Measurements from ENCODE around the gene BRD8.
"Not testable (repeated sequence)": the region's sequence is repeated elsewhere in the genome, so short reads cannot be mapped to it uniquely, and the experiment has no call there.

BRD8 gene

DNA sequence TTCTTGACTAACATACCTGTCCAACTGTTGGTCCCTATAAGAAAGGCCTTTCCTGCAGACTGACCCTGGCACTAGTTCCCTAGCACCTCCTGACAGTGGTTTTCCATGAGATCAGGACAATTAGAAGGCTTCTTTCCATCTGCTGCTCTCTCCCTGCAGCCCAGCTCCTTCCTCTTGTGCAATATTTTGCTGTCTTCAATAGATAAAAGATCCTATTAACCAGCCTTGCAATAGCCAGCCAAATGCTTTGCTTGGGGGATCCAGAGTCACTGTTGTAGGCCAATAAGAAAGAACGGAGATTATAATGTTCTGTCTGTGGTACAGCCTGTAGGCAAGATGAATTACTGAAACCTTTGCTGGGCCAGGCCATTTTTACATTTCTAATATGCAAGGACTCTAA is 20.8 kb downstream of the BRD8 start:
- Histone ChIP-seq H3K9ac (ENCODE audit: low read length) (no peak overlapping the region), H3K27me3 (replicated peaks; ENCODE audit: control insufficient read depth, insufficient read depth, low read length) (no peaks in the 10 kb centered on the region), H3K4me1 (ENCODE audit: control insufficient read depth, insufficient read depth, low read length) (peaks cover 3% of the 10 kb centered on the region), H3K36me3 (ENCODE audit: control insufficient read depth, insufficient read depth, low read length, severe bottlenecking) (peaks cover 65% of the 10 kb centered on the region), H3K4me3 (ENCODE audit: low read length) (no peak overlapping the region), H3K9me3 (ENCODE audit: control insufficient read depth, low read length) (no peaks in the 10 kb centered on the region)
- DNase-seq (ENCODE audit: low read depth) = no peak

DNA sequence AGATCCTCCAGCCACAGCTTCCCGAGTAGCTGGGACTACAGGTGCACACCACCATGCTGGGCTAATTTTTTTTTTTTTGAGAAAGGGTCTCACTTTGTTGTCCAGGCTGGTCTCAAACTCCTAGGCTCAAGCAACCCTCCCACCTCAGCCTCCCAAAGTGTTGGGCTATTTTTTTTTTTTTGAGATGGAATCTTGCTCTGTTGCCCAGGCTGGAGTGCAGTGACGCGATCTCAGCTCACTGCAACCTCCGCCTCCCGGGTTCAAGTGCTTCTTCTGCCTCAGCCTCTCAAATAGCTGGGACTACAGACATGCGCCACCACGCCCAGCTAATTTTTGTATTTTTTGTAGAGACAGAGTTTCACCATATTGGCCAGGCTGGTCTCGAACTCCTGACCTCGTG is 22.5 kb downstream of the BRD8 start:
- H3K9ac ChIP-seq (ENCODE audit: low read length); H3K4me3 ChIP-seq (ENCODE audit: low read length); H3K27me3 ChIP-seq (replicated peaks; ENCODE audit: control insufficient read depth, insufficient read depth, low read length); DNase-seq (ENCODE audit: low read depth); H3K4me1 ChIP-seq (ENCODE audit: control insufficient read depth, insufficient read depth, low read length); H3K9me3 ChIP-seq (ENCODE audit: control insufficient read depth, low read length): not testable (repeated sequence)
- H3K36me3 ChIP-seq (ENCODE audit: control insufficient read depth, insufficient read depth, low read length, severe bottlenecking) = peaks cover 48% of the 10 kb centered on the region

DNA sequence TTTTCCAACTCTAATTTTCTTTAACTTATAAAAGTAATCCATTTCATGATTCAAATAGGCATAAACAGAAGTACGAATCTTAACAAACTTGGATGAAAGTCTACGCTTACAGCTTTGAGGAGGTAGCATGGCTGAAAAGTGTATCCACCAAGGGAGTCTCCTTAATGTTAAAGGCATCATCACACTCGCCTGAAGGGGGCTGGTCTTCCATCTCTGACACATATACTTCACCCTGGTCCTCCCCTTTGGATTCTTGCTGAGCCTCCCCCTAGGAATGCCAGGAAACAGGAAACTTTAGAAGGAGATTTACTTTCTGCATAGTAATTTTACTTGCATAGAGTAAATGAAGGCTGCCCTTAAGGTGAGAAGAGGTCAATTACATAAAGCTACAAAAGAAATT is 28.9 kb downstream of the BRD8 start:
- H3K9ac ChIP-seq (ENCODE audit: low read length) = no peak overlapping the region
- no peak overlapping the region for H3K4me3 ChIP-seq (ENCODE audit: low read length)
- H3K27me3 ChIP-seq (replicated peaks; ENCODE audit: control insufficient read depth, insufficient read depth, low read length) = no peaks in the 10 kb centered on the region
- no peaks in the 10 kb centered on the region for H3K36me3 ChIP-seq (ENCODE audit: control insufficient read depth, insufficient read depth, low read length, severe bottlenecking)
- DNase-seq (ENCODE audit: low read depth) = no peak
- H3K9me3 ChIP-seq (ENCODE audit: control insufficient read depth, low read length) = no peaks in the 10 kb centered on the region
- peaks cover 6% of the 10 kb centered on the region for H3K4me1 ChIP-seq (ENCODE audit: control insufficient read depth, insufficient read depth, low read length)

DNA sequence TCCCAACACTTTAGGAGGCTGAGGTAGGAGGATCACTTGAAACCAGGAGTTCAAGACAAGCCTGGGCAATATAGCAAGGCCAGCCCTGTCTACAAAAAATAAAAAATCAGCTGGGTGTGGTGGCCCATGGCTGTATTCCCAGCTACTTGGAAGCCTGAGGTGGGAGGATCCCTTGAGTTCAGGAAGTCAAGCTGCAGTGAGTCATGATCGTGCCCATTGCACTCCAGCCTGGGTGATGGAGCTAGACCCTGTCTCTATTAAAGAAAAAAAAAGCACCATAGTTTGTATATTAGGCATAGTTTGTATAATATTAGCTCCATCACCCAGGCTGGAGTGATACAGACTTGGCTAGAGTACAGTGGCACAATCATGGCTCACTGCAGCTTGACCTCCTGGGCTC is 29.6 kb downstream of the BRD8 start:
- DNase-seq (ENCODE audit: low read depth) = peak; percentile 45
- H3K36me3 ChIP-seq (ENCODE audit: control insufficient read depth, insufficient read depth, low read length, severe bottlenecking) = no peaks in the 10 kb centered on the region
- no peaks in the 10 kb centered on the region for H3K9me3 ChIP-seq (ENCODE audit: control insufficient read depth, low read length)
- no peaks in the 10 kb centered on the region for H3K27me3 ChIP-seq (replicated peaks; ENCODE audit: control insufficient read depth, insufficient read depth, low read length)
- no peak overlapping the region for H3K4me3 ChIP-seq (ENCODE audit: low read length)
- no peak overlapping the region for H3K9ac ChIP-seq (ENCODE audit: low read length)
- peaks cover 6% of the 10 kb centered on the region for H3K4me1 ChIP-seq (ENCODE audit: control insufficient read depth, insufficient read depth, low read length)

DNA sequence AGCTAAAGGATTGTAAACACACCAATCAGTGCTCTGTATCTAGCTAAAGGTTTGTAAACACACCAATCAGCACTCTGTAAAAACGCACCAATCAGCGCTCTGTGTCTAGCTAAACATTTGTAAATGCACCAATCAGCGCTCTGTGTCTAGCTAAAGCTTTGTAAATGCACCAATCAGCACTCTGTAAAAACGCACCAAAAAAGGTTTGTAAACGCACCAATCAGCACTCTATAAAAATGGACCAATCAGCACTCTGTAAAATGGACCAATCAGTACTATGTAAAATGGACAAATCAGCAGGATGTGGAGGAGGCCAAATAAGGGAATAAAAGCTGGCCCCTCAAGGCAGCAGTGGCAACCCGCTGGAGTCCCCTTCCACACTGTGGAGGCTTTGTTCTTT is 34.9 kb downstream of the BRD8 start:
- H3K9me3 ChIP-seq (ENCODE audit: control insufficient read depth, low read length) = not testable (repeated sequence)

DNA sequence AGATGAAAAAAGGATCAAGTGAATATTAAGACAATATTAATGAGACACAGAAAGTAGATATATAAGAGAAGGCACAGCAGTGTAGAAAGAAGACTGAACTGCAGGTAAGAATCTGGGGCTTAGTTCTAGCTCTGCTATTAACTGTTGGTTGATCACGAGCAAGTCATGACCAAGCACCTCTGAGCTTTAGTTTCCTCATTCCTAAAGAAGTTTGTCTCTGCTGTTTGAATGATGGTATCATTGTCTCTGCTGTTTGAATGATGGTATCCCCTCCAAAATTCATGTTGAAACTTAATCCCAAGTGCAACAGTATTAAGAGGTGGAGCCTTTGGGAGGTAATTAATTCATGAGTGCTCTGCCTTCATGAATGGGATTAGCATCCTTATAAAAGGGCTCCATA is 36.7 kb downstream of the BRD8 start:
- no peak overlapping the region for H3K9ac ChIP-seq (ENCODE audit: low read length)
- H3K36me3 ChIP-seq (ENCODE audit: control insufficient read depth, insufficient read depth, low read length, severe bottlenecking) = no peaks in the 10 kb centered on the region
- no peaks in the 10 kb centered on the region for H3K27me3 ChIP-seq (replicated peaks; ENCODE audit: control insufficient read depth, insufficient read depth, low read length)
- H3K4me1 ChIP-seq (ENCODE audit: control insufficient read depth, insufficient read depth, low read length) = no peaks in the 10 kb centered on the region
- H3K4me3 ChIP-seq (ENCODE audit: low read length) = no peak overlapping the region
- H3K9me3 ChIP-seq (ENCODE audit: control insufficient read depth, low read length) = no peaks in the 10 kb centered on the region
- DNase-seq (ENCODE audit: low read depth) = no peak

More for the DNA sequence above, 34.9 kb downstream of the BRD8 start:
- H3K4me3 ChIP-seq (ENCODE audit: low read length); H3K36me3 ChIP-seq (ENCODE audit: control insufficient read depth, insufficient read depth, low read length, severe bottlenecking); H3K9ac ChIP-seq (ENCODE audit: low read length); DNase-seq (ENCODE audit: low read depth); H3K27me3 ChIP-seq (replicated peaks; ENCODE audit: control insufficient read depth, insufficient read depth, low read length); H3K4me1 ChIP-seq (ENCODE audit: control insufficient read depth, insufficient read depth, low read length): not testable (repeated sequence)

DNA sequence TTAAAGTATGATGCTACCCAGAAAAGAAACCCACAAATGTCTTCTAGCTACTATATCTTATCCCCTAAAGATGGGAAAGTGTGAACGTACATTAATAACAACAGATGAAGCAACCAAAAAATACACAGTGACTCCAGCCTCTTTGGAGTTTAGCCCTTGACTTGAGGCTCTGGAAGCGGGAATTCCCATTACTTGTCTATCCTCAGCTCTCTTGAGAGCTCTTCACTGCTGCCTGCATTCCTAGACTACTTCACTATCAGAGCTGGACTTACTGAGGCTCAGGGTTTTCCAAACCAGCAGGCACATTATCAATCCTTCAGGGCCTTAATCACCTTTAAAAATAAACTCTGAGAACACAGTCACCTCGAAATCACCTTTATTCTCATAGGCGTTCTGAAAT is 38.2 kb downstream of the BRD8 start:
- no peak overlapping the region for H3K9ac ChIP-seq (ENCODE audit: low read length)
- no peaks in the 10 kb centered on the region for H3K36me3 ChIP-seq (ENCODE audit: control insufficient read depth, insufficient read depth, low read length, severe bottlenecking)
- no peaks in the 10 kb centered on the region for H3K27me3 ChIP-seq (replicated peaks; ENCODE audit: control insufficient read depth, insufficient read depth, low read length)
- DNase-seq (ENCODE audit: low read depth) = no peak
- H3K9me3 ChIP-seq (ENCODE audit: control insufficient read depth, low read length) = no peaks in the 10 kb centered on the region
- H3K4me1 ChIP-seq (ENCODE audit: control insufficient read depth, insufficient read depth, low read length) = no peaks in the 10 kb centered on the region
- no peak overlapping the region for H3K4me3 ChIP-seq (ENCODE audit: low read length)

DNA sequence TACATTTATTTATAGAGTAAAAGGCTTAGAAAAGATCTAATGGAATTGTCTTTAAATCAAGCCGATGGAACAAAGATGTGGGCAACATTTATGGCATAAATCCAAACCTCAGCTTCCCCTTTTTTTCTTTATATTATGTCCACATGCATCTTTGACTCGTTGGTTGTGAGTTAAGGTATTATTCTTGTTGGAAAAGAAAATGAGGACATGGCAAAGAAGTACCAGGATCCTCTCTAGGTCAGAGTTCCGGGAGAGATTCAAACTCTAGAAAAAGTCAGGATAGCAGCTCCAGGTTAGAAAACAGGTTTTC is 38.7 kb downstream of the BRD8 start:
- H3K9ac ChIP-seq (ENCODE audit: low read length) = no peak overlapping the region
- no peaks in the 10 kb centered on the region for H3K27me3 ChIP-seq (replicated peaks; ENCODE audit: control insufficient read depth, insufficient read depth, low read length)
- H3K36me3 ChIP-seq (ENCODE audit: control insufficient read depth, insufficient read depth, low read length, severe bottlenecking) = no peaks in the 10 kb centered on the region
- no peak for DNase-seq (ENCODE audit: low read depth)
- H3K4me3 ChIP-seq (ENCODE audit: low read length) = peak overlapping the region; percentile 85
- no peaks in the 10 kb centered on the region for H3K4me1 ChIP-seq (ENCODE audit: control insufficient read depth, insufficient read depth, low read length)
- no peaks in the 10 kb centered on the region for H3K9me3 ChIP-seq (ENCODE audit: control insufficient read depth, low read length)

DNA sequence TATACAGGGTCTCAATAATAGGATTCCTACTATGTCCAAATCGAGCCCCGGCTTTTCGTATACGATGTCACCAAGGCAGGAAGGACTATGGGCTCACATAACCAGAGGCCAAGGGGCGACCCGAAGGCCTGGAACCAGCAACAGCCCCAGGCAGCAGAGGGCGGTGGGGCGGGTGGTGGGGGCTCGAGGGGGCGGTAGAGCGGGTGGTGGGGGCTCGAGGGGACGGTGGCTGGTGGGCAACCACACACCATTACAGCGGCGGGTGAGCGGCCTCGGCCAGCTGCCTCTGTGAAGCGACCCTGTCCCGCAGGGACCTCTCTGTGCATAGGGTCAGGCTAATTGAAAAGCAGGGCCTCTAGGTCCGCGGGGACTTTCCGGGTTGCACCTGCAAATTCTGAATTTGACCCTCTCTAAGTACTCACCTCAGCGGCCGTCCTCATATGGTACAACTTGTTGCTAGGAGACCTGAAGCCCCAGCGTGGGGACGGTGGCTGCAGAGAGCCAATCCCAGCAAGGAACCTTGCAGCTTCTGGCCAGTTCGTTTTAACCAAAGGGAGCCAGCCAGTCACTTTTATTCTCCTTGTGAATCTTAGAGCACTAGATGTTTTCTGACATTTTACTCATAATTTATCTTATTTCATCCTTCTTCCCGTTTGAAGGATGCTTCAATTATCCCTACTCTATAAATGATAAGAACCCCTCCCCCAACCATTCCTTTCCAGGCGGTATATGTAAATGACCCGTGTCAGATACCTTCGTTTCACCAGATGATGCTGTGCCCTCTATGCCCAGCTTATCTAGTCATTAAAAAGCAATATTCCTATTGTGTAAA is 39.3 kb downstream of the BRD8 start, which contains the start of gene NME5:
NME5 (minus strand) TSS at position 480 of the 832 bp plus-strand sequence. CDS start 648 bp downstream, outside the sequence.
- Histone ChIP-seq H3K9ac (ENCODE audit: low read length) (peak within 1 kb of the TSS; percentile 79), H3K36me3 (ENCODE audit: control insufficient read depth, insufficient read depth, low read length, severe bottlenecking) (no peaks in the 10 kb centered on the region), H3K27me3 (replicated peaks; ENCODE audit: control insufficient read depth, insufficient read depth, low read length) (no peaks in the 10 kb centered on the region), H3K9me3 (ENCODE audit: control insufficient read depth, low read length) (no peaks in the 10 kb centered on the region), H3K4me3 (ENCODE audit: low read length) (peak within 1 kb of the TSS; percentile 85), H3K4me1 (ENCODE audit: control insufficient read depth, insufficient read depth, low read length) (no peaks in the 10 kb centered on the region)
- peak; percentile 56 for DNase-seq (ENCODE audit: low read depth)

DNA sequence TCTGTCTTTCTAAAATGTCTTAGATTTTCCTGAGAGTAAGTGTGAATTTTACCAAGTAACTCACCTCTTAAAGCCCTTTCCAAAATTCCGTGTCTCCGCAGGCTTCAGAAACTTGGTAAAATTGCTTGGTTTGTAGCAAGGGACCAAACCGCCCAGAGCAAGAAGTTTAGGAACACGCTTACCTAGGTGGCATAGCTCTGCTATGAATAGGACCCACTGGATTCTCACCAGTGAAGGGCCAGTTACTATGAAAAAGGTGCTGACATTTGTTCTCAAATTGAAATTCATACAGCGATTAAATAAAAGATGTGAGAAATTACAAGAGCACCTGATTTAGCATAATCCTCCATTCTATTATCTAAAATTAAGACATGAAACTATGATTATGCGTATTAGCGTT is 45.9 kb downstream of the BRD8 start:
- Histone ChIP-seq H3K4me3 (ENCODE audit: low read length) (no peak overlapping the region), H3K27me3 (replicated peaks; ENCODE audit: control insufficient read depth, insufficient read depth, low read length) (no peaks in the 10 kb centered on the region), H3K9me3 (ENCODE audit: control insufficient read depth, low read length) (no peaks in the 10 kb centered on the region), H3K4me1 (ENCODE audit: control insufficient read depth, insufficient read depth, low read length) (no peaks in the 10 kb centered on the region), H3K9ac (ENCODE audit: low read length) (no peak overlapping the region), H3K36me3 (ENCODE audit: control insufficient read depth, insufficient read depth, low read length, severe bottlenecking) (no peaks in the 10 kb centered on the region)
- DNase-seq (ENCODE audit: low read depth) = no peak

DNA sequence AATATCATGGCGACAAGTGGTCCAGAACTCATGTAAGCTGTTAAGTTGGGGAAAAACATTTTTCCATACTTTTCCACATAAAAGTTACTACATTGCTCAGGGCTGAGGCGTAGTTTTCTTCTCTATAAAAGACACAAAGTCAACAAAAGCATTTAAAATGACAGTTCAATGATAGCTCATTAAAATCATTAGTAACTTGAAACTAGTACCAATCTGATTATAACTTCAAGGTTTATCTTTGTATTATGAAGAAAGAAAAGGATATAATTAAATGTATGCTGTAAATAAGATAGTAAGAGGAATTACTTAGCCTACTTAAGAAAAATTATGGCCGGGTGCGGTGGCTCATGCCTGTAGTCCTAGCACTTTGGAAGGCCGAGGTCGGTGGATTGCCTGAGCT is 49.1 kb downstream of the BRD8 start:
- DNase-seq (ENCODE audit: low read depth) = no peak
- Histone ChIP-seq H3K9me3 (ENCODE audit: control insufficient read depth, low read length) (no peaks in the 10 kb centered on the region), H3K9ac (ENCODE audit: low read length) (no peak overlapping the region), H3K4me3 (ENCODE audit: low read length) (no peak overlapping the region), H3K27me3 (replicated peaks; ENCODE audit: control insufficient read depth, insufficient read depth, low read length) (no peaks in the 10 kb centered on the region), H3K4me1 (ENCODE audit: control insufficient read depth, insufficient read depth, low read length) (no peaks in the 10 kb centered on the region), H3K36me3 (ENCODE audit: control insufficient read depth, insufficient read depth, low read length, severe bottlenecking) (no peaks in the 10 kb centered on the region)

DNA sequence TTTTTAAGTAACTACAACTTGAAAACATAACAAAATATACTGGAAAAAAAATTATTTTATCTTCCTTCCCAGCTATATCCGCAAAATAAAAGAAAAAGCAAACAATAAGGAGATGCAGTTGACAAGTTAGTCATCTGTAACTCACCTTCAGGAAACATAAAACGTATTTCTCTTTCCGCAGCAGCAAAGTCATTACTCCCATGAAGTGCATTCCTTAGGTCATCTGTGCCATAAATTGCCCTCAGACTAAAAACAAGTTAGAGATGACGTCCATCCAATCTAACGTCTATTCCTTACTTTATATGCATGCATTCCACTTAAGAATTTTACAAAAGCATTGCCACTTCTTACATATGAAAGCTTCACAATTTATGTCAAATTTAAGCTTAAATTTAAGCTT is 50.1 kb downstream of the BRD8 start:
- no peaks in the 10 kb centered on the region for H3K27me3 ChIP-seq (replicated peaks; ENCODE audit: control insufficient read depth, insufficient read depth, low read length)
- DNase-seq (ENCODE audit: low read depth) = no peak

More for the DNA sequence above, 50.1 kb downstream of the BRD8 start:
- Histone ChIP-seq H3K4me1 (ENCODE audit: control insufficient read depth, insufficient read depth, low read length) (no peaks in the 10 kb centered on the region), H3K9ac (ENCODE audit: low read length) (no peak overlapping the region), H3K4me3 (ENCODE audit: low read length) (no peak overlapping the region), H3K36me3 (ENCODE audit: control insufficient read depth, insufficient read depth, low read length, severe bottlenecking) (no peaks in the 10 kb centered on the region), H3K9me3 (ENCODE audit: control insufficient read depth, low read length) (no peaks in the 10 kb centered on the region)

All from adipocyte (in vitro differentiated cells).